Nephron progenitor cell (in vitro differentiated cells): ENCODE measurements around the gene TTC21A.

ENCODE experiments used
- DNase-seq: peaks from one replicate; pipeline ENCODE4 v3.0.0; 2021
- H3K27ac Mint-ChIP-seq: 2 replicates; pipeline ENCODE4 v1.8.0; 2021; ENCODE audit warnings: mild to moderate bottlenecking, moderate library complexity, mixed read lengths
- H3K27me3 Mint-ChIP-seq: 2 replicates; pipeline ENCODE4 v1.8.0; 2021; ENCODE audit warnings: mild to moderate bottlenecking, low read depth, mixed read lengths; ENCODE audit not compliant: poor library complexity
- H3K36me3 Mint-ChIP-seq: 2 replicates; pipeline ENCODE4 v1.8.0; 2021; ENCODE audit warnings: low read depth, mixed read lengths
- H3K4me1 Mint-ChIP-seq: 2 replicates; pipeline ENCODE4 v1.8.0; 2021; ENCODE audit warnings: mixed read lengths
- H3K4me3 Mint-ChIP-seq: 2 replicates; pipeline ENCODE4 v1.8.0; 2021; ENCODE audit warnings: mild to moderate bottlenecking, moderate library complexity, mixed read lengths
- H3K9me3 Mint-ChIP-seq: 2 replicates; pipeline ENCODE4 v1.8.0; 2021; ENCODE audit warnings: mild to moderate bottlenecking, moderate library complexity, mixed read lengths
- CTCF ChIP-seq: fragments of 200-600 bp; sonication (generic); IDR thresholded peaks from 2 replicates; pipeline ENCODE4 v1.5.0; 2021; ENCODE audit warnings: antibody characterized with exemption

TTC21A gene

GRCh38 chr3:39133093-39133490 lies 25.6 kb downstream of the TTC21A start:
- no peak for DNase-seq
- Mint-ChIP-seq H3K9me3 (no peaks in the 10 kb centered on the region), H3K27ac (no peak overlapping the region), H3K36me3 (peaks cover 16% of the 10 kb centered on the region), H3K4me3 (no peak overlapping the region), H3K4me1 (peaks cover 20% of the 10 kb centered on the region), H3K27me3 (no peaks in the 10 kb centered on the region)
- no peak for TF ChIP-seq CTCF

GRCh38 chr3:39133822-39134221 lies 26.3 kb downstream of the TTC21A start:
- Mint-ChIP-seq H3K9me3 (no peaks in the 10 kb centered on the region), H3K36me3 (peaks cover 16% of the 10 kb centered on the region), H3K4me1 (peaks cover 19% of the 10 kb centered on the region), H3K27me3 (peaks cover 3% of the 10 kb centered on the region), H3K27ac (no peak overlapping the region), H3K4me3 (no peak overlapping the region)
- TF ChIP-seq CTCF, result no peak
- DNase-seq, result no peak

GRCh38 chr3:39134305-39134704 lies 26.8 kb downstream of the TTC21A start:
- no peak overlapping the region for H3K27ac Mint-ChIP-seq
- no peak for DNase-seq
- TF ChIP-seq CTCF, result no peak
- H3K4me3 Mint-ChIP-seq, result no peak overlapping the region
- peaks cover 19% of the 10 kb centered on the region for H3K4me1 Mint-ChIP-seq
- peaks cover 3% of the 10 kb centered on the region for H3K27me3 Mint-ChIP-seq
- H3K36me3 Mint-ChIP-seq, result peaks cover 16% of the 10 kb centered on the region
- no peaks in the 10 kb centered on the region for H3K9me3 Mint-ChIP-seq

GRCh38 chr3:39135170-39135805 lies 27.8 kb downstream of the TTC21A start:
- Mint-ChIP-seq H3K4me3 (no peak overlapping the region), H3K27me3 (peaks cover 3% of the 10 kb centered on the region), H3K36me3 (peaks cover 10% of the 10 kb centered on the region), H3K9me3 (no peaks in the 10 kb centered on the region), H3K4me1 (peaks cover 10% of the 10 kb centered on the region), H3K27ac (no peak overlapping the region)
- no peak for DNase-seq
- TF ChIP-seq CTCF, result no peak

- no peaks in the 10 kb centered on the region for H3K9me3 Mint-ChIP-seq
- no peak for TF ChIP-seq CTCF
Measured at GRCh38 chr3:39136533-39137434, 29.3 kb downstream of the TTC21A start.

More at GRCh38 chr3:39136533-39137434, 29.3 kb downstream of the TTC21A start:
- H3K36me3 Mint-ChIP-seq, result peaks cover 13% of the 10 kb centered on the region
- no peaks in the 10 kb centered on the region for H3K4me1 Mint-ChIP-seq
- peak overlapping the region; percentile 84 for H3K27ac Mint-ChIP-seq
- peaks cover 3% of the 10 kb centered on the region for H3K27me3 Mint-ChIP-seq
- DNase-seq, result no peak
- H3K4me3 Mint-ChIP-seq, result no peak overlapping the region
